HG03439 (cell line): ENCODE measurements around the gene ZNF212.

Experiments
- ATAC-seq: cut with Tn5 transposase; IDR thresholded peaks from one replicate; pipeline ENCODE4 v1.9.1; 2021; ENCODE audit warnings: mild to moderate bottlenecking, moderate library complexity; ENCODE audit not compliant: unreplicated experiment

Gene ZNF212

GRCh38 chr7:149239345-149240143 lies at the start of gene ZNF212:
ZNF212 (plus strand) TSS chr7:149239651; CDS start chr7:149239779, 128 bp downstream.
- ATAC-seq, result peak; percentile 99

- no peak for ATAC-seq
Observed at GRCh38 chr7:149191851-149192250, 47.6 kb upstream of the ZNF212 start.

GRCh38 chr7:149194799-149195179 lies 44.7 kb upstream of the ZNF212 start:
- no peak for ATAC-seq

- peak; percentile 89 for ATAC-seq
Observed at GRCh38 chr7:149195180-149196150, 44.0 kb upstream of the ZNF212 start, which contains the start of gene ZNF282. ZNF282 (plus strand) TSS chr7:149195546; CDS start chr7:149195590, 44 bp downstream.

GRCh38 chr7:149196151-149196704 lies 43.2 kb upstream of the ZNF212 start:
- no peak for ATAC-seq

GRCh38 chr7:149196705-149197171 lies 42.7 kb upstream of the ZNF212 start:
- ATAC-seq, result no peak

- no peak for ATAC-seq
Observed at GRCh38 chr7:149197675-149198074, 41.8 kb upstream of the ZNF212 start.

GRCh38 chr7:149198161-149198816 lies 41.2 kb upstream of the ZNF212 start:
- no peak for ATAC-seq

- ATAC-seq, result no peak
Observed at GRCh38 chr7:149199234-149199995, 40.0 kb upstream of the ZNF212 start.

GRCh38 chr7:149202831-149203231 lies 36.6 kb upstream of the ZNF212 start:
- no peak for ATAC-seq

GRCh38 chr7:149205690-149206381 lies 33.6 kb upstream of the ZNF212 start:
- ATAC-seq, result no peak

GRCh38 chr7:149207324-149208035 lies 32.0 kb upstream of the ZNF212 start:
- ATAC-seq, result no peak

- peak; percentile 67 for ATAC-seq
Observed at GRCh38 chr7:149209518-149210269, 29.8 kb upstream of the ZNF212 start.

- no peak for ATAC-seq
Observed at GRCh38 chr7:149210551-149210950, 28.9 kb upstream of the ZNF212 start.

- no peak for ATAC-seq
Observed at GRCh38 chr7:149214020-149214720, 25.3 kb upstream of the ZNF212 start.

GRCh38 chr7:149216402-149216801 lies 23.0 kb upstream of the ZNF212 start:
- no peak for ATAC-seq

- no peak for ATAC-seq
Observed at GRCh38 chr7:149217570-149217969, 21.9 kb upstream of the ZNF212 start.
